ENCODE measurements around the gene RPL31.

DNA sequence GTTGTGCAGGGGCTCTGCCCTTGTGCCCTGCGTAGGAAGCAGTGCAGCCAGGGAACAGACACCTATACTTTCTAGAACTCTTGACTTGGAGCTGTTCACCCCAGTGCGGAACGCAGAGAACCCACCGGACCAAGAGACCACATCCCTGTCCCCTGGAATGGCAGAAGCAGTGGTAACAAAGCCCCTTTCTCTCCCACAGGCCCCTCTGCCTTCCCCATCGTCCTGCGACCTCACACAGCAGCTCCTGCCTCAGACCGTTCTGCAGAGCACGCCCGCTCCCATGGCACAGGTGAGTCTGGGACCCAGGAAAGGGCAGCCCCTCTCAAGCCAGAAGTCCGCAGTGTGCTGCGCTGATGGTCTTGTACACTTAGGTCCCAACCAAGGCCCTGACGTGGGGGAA lies 24.6 kb upstream of the RPL31 start:
- TF ChIP-seq CTCF (IDR thresholded peaks at IDR 0.05) (no peak), POLR2A (IDR thresholded peaks at IDR 0.05) (no peak)
